ENCODE data around the gene WLS.

Gene WLS

DNA sequence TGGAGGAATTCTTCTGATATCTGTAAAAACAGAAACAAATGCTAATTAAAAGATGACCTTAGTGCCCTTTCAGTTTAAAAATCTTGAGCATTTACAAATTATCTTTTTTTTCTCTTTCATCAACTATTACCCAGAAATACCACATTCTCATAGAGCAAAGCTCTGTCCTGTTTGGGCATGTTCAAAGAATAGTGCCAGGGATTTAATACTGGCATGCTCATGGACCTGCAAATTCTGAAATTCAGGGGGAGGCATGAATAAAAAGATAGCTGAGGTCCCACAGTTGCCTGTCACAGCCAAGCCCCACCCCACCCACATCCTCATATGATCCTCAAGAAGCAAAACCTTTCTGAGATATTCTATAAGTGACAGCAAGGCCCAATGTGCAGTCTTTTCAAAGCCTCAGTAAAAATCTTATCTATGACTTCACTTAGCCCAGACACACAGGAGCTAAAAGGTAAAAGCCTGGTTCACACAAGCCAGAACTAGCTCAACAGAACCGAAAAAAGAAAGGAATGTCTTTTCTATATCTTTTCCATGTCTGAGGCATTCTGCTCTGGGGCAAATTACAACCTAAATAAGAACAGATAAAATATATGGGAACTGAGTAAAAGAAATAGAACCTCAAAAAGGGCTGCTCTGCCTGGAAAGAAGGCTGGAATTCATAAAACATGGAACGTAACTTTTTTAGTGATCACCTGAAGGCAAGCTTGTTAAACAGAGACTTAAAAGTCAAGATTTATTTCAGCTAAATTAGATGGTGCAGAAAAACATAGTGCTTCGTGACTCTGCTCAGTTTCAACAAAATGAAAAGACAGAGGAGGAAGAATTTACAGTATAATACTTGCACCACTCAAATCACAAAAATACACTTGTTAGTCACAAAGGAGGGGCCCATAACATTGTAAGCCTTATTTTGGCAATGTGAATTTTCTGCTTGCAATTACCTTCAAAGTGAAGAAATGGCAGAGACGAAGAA is 11.0 kb downstream of the WLS start:
- no peak for TF ChIP-seq CTCF (IDR thresholded peaks at IDR 0.05; ENCODE audit: control insufficient read depth, insufficient read depth, low read depth, low read length, missing control alignments)
- DNase-seq (ENCODE audit: low read depth) = no peak
- no peak overlapping the region for H3K4me3 ChIP-seq (ENCODE audit: control insufficient read depth, low read depth, low read length)

GRCh38 chr1:68220420-68220819 is 11.9 kb downstream of the WLS start:
- no peak for DNase-seq (ENCODE audit: low read depth)
- TF ChIP-seq CTCF (IDR thresholded peaks at IDR 0.05; ENCODE audit: control insufficient read depth, insufficient read depth, low read depth, low read length, missing control alignments) = no peak
- H3K4me3 ChIP-seq (ENCODE audit: control insufficient read depth, low read depth, low read length) = no peak overlapping the region

DNA sequence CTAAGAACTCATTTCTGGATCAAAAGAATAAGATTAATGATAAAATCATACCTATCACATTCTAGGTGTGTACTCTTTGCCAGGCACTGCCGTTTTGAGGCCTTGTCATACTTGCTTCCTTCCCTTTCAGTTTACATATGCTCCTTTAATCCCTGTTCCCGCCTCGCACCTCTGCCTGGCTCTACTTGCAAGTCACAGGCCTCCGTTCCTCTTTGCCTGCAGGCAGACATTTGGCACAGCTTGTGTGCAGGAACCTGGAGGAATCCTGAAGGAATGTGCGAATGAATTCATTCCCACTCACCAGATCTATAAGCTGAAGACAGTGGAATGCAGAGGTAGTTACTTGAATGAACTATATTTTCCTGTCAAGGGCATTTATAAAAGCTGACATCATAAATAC is 13.8 kb downstream of the WLS start:
- DNase-seq (ENCODE audit: low read depth) = no peak
- no peak overlapping the region for H3K4me3 ChIP-seq (ENCODE audit: control insufficient read depth, low read depth, low read length)

DNA sequence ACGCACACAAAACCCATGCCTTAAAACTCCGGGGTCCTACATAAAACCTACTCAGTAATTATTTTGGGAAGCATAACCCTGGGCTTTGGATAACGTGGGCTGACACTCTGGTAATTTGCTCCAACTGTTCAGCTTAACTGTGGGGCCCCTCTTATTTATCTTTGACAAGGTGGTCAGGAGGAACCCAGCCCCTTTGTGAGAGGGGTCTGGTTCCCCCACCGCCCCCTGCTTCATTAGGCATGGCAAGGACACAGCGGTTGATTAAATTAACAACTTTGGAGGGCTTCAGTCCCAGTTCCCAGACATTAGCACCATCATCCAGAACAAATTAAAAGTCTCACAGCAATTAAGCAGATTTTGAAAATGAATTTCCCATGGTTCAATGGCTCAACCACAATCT is 14.7 kb downstream of the WLS start:
- no peak for TF ChIP-seq CTCF (IDR thresholded peaks at IDR 0.05; ENCODE audit: control insufficient read depth, insufficient read depth, low read depth, low read length, missing control alignments)
- no peak for DNase-seq (ENCODE audit: low read depth)
- H3K4me3 ChIP-seq (ENCODE audit: control insufficient read depth, low read depth, low read length) = no peak overlapping the region

More for the DNA sequence above, 13.8 kb downstream of the WLS start:
- no peak for TF ChIP-seq CTCF (IDR thresholded peaks at IDR 0.05; ENCODE audit: control insufficient read depth, insufficient read depth, low read depth, low read length, missing control alignments)

DNA sequence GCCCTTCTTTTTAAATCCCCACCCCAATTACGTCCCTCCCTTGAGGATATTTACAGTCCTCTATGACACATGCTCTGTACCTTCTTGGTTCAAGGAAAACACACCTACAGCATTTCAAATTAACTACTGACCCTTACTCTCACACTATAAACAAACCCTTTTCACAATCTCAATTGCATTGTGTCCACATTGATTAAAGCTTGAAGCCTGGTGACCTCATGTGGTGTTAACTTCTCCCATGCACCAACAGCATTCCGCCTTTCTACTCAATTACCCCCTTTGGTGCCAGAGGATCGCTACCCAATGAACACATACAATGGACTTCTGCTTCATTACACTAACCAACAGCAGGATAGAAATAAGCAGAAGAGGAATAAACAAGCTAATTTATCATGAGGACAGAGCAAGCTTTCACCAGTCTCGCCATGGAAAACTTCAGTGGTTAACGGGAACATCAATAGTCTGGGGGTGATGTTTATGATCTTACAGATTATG is 15.2 kb downstream of the WLS start:
- TF ChIP-seq CTCF (IDR thresholded peaks at IDR 0.05; ENCODE audit: control insufficient read depth, insufficient read depth, low read depth, low read length, missing control alignments) = no peak
- H3K4me3 ChIP-seq (ENCODE audit: control insufficient read depth, low read depth, low read length) = no peak overlapping the region
- DNase-seq (ENCODE audit: low read depth) = no peak

- no peak overlapping the region for H3K4me3 ChIP-seq (ENCODE audit: control insufficient read depth, low read depth, low read length)
- DNase-seq (ENCODE audit: low read depth) = no peak
- TF ChIP-seq CTCF (IDR thresholded peaks at IDR 0.05; ENCODE audit: control insufficient read depth, insufficient read depth, low read depth, low read length, missing control alignments) = no peak
Measured at GRCh38 chr1:68216089-68216772, 16.1 kb downstream of the WLS start.
